IMR-90 (cell line): ENCODE results near the gene ARHGEF17. TPM values are rescaled to one million over a fixed set of nuclear protein-coding genes. Genes with fewer than 3 reads are reported as not detected.

Source experiments
- ATAC-seq: fragments of 200-7000 bp; cut with Tn5 transposase; 2 replicates; pipeline ENCODE4 v1.9.1; 2020; ENCODE audit warnings: low read depth, mild to moderate bottlenecking, moderate library complexity
- BruUV-seq: library from RNA; stranded (reverse); fragments of 400-500 nt; replicated peaks from 2 replicates; lab custom pipeline; 2021; lab: Mats Ljungman, UMichigan
- CTCF ChIA-PET: fragments of 300-600 bp; formaldehyde crosslinking; extraction: SDS; loops from one replicate; lab custom pipeline; 2021; ENCODE audit warnings: antibody characterized with exemption; lab: Yijun Ruan, JAX
- POLR2A ChIA-PET: fragments of 300-600 bp; sonication (Branson Sonifier 250); formaldehyde crosslinking; loops from one replicate; lab custom pipeline; 2022; ENCODE audit warnings: antibody characterized with exemption; ENCODE audit not compliant: unreplicated experiment; lab: Charles Lee
- DNase-seq: peaks from one replicate; pipeline ENCODE4 v3.0.0; 2013
- H2AFZ ChIP-seq: replicated peaks from 2 replicates; pipeline ENCODE3; 2013; ENCODE audit warnings: low read length, mild to moderate bottlenecking; ENCODE audit not compliant: poor library complexity
- H2AK5ac ChIP-seq: 2 replicates; pipeline ENCODE4 v1.6.1; 2013; ENCODE audit warnings: low read depth, low read length, inconsistent platforms
- H2AK9ac ChIP-seq: replicated peaks from 2 replicates; pipeline ENCODE3; 2013; ENCODE audit warnings: mild to moderate bottlenecking, low read depth, low read length, moderate library complexity; ENCODE audit not compliant: poor library complexity
- H2BK120ac ChIP-seq: 2 replicates; pipeline ENCODE4 v1.6.1; 2013; ENCODE audit warnings: low read depth, low read length, inconsistent platforms
- H2BK15ac ChIP-seq: 3 replicates; pipeline ENCODE4 v1.6.1; 2013; ENCODE audit warnings: low read depth, low read length, inconsistent platforms
- H2BK20ac ChIP-seq: 2 replicates; pipeline ENCODE4 v1.6.1; 2013; ENCODE audit warnings: low read depth, mild to moderate bottlenecking, inconsistent platforms, low read length, moderate library complexity
- H2BK5ac ChIP-seq: 2 replicates; pipeline ENCODE4 v1.6.1; 2013; ENCODE audit warnings: mild to moderate bottlenecking, low read depth, low read length, inconsistent platforms; ENCODE audit not compliant: poor library complexity, severe bottlenecking
- H3K14ac ChIP-seq: replicated peaks from 2 replicates; pipeline ENCODE4 v1.6.1; 2013; ENCODE audit warnings: low read depth, low read length, inconsistent platforms
- H3K18ac ChIP-seq: 2 replicates; pipeline ENCODE4 v1.6.1; 2013; ENCODE audit warnings: low read depth, low read length, control low read depth
- H3K23ac ChIP-seq: 2 replicates; pipeline ENCODE4 v1.6.1; 2013; ENCODE audit warnings: low read depth, low read length, inconsistent platforms
- H3K27ac ChIP-seq: 2 replicates; pipeline ENCODE4 v1.5.1; 2013; ENCODE audit warnings: mild to moderate bottlenecking, control low read depth, low read length; ENCODE audit not compliant: insufficient read depth
- H3K27me3 ChIP-seq: 2 replicates; pipeline ENCODE4 v1.6.1; 2013; ENCODE audit warnings: low read length; ENCODE audit not compliant: control insufficient read depth, insufficient read depth
- H3K36me3 ChIP-seq: 2 replicates; pipeline ENCODE4 v1.6.1; 2013; ENCODE audit warnings: low read length, mixed read lengths; ENCODE audit not compliant: control insufficient read depth, insufficient read depth
- H3K4ac ChIP-seq: 2 replicates; pipeline ENCODE4 v1.6.1; 2013; ENCODE audit warnings: low read depth, low read length, inconsistent platforms
- H3K4me1 ChIP-seq: 2 replicates; pipeline ENCODE4 v1.6.1; 2013; ENCODE audit warnings: low read length, mixed read lengths; ENCODE audit not compliant: control insufficient read depth, insufficient read depth
- H3K4me2 ChIP-seq: 2 replicates; pipeline ENCODE4 v1.6.1; 2013; ENCODE audit warnings: low read depth, mild to moderate bottlenecking, control low read depth, low read length, moderate library complexity
- H3K4me3 ChIP-seq: 2 replicates; pipeline ENCODE4 v1.5.1; 2013; ENCODE audit warnings: low read depth, mild to moderate bottlenecking, control low read depth, low read length, moderate library complexity; ENCODE audit not compliant: insufficient read depth
- H3K56ac ChIP-seq: 2 replicates; pipeline ENCODE4 v1.6.1; 2013; ENCODE audit warnings: low read length, inconsistent platforms; ENCODE audit not compliant: insufficient read depth; ENCODE audit errors: extremely low read depth
- H3K79me1 ChIP-seq, 2 experiments: 2 replicates each; pipeline ENCODE4 v1.6.1; 2013; ENCODE audit warnings: low read length in 2 of 2, inconsistent platforms in 1 of 2, low read depth in 1 of 2
- H3K9ac ChIP-seq: 2 replicates; pipeline ENCODE4 v1.6.1; 2013; ENCODE audit warnings: low read depth, low read length, control low read depth
- H3K9me1 ChIP-seq: 2 replicates; pipeline ENCODE4 v1.6.1; 2013; ENCODE audit warnings: low read length, inconsistent platforms; ENCODE audit not compliant: insufficient read depth
- H3K9me3 ChIP-seq: 2 replicates; pipeline ENCODE4 v1.6.1; 2013; ENCODE audit warnings: low read length; ENCODE audit not compliant: control insufficient read depth, insufficient read depth
- H4K20me1 ChIP-seq: 2 replicates; pipeline ENCODE4 v1.6.1; 2013; ENCODE audit warnings: low read length, inconsistent platforms; ENCODE audit not compliant: insufficient read depth
- H4K5ac ChIP-seq: 2 replicates; pipeline ENCODE4 v1.6.1; 2013; ENCODE audit warnings: mild to moderate bottlenecking, low read depth, low read length, control low read depth
- H4K8ac ChIP-seq, 2 experiments: 2 replicates each; pipeline ENCODE4 v1.6.1; 2013; ENCODE audit warnings: low read depth in 2 of 2, low read length in 2 of 2, control low read depth in 1 of 2, inconsistent platforms in 1 of 2
- H4K91ac ChIP-seq: 2 replicates; pipeline ENCODE4 v1.6.1; 2013; ENCODE audit warnings: low read depth, low read length, inconsistent platforms; ENCODE audit not compliant: insufficient read depth
- SMC3 ChIP-seq: fragments of 150-350 bp; IDR thresholded peaks from 2 replicates; pipeline ENCODE4 v1.6.1; 2016; ENCODE audit warnings: low read depth, mild to moderate bottlenecking, antibody characterized with exemption, low read length, moderate library complexity
- WGBS, 2 experiments: methylation state at CpG; one replicate each; pipeline versions ENCODE4 v1.1.5 to v1.1.7; 2013; ENCODE audit warnings: missing lambda C conversion rate in 2 of 2; ENCODE audit not compliant: insufficient read length in 1 of 2; ENCODE audit errors: extremely low coverage in 2 of 2; 5-methylcytosine and 5-hydroxymethylcytosine counted together
- dilution Hi-C: fragments of 300-500 bp; cut with HindIII; formaldehyde crosslinking; loops from one replicate; pipeline ENCODE4 v1.14.3; 2018; ENCODE audit warnings: low sequenced_read_pairs; ENCODE audit not compliant: unreplicated experiment
- in situ Hi-C: fragments of 300-500 bp; cut with MboI; formaldehyde crosslinking; loops from 3 replicates; pipeline ENCODE4 v1.14.3; 2019; ENCODE audit warnings: low sequenced_read_pairs, inconsistent platforms, mixed read lengths
- intact Hi-C: fragments of 100-400 bp; cut with micrococcal nuclease; formaldehyde crosslinking; loops from 2 replicates; pipeline ENCODE4 v1.10.0; 2022
- polyA plus RNA-seq, 3 experiments: library from polyadenylated mRNA; depleted of rRNA; stranded (reverse); fragments of >200 nt; gene quantifications; 2 replicates each; pipeline ENCODE4 v1.2.3, GENCODE V29; 2012; ENCODE audit warnings: low replicate concordance in 1 of 3
- total RNA-seq: library from RNA; depleted of rRNA; stranded (reverse); fragments of >200 nt; gene quantifications from 2 replicates; pipeline ENCODE4 v1.2.3, GENCODE V29; 2012

The ARHGEF17 gene
- total and polyA plus RNA-seq, 2 of the 4 experiments (the other 2 are of a cell fraction), result 21.7 to 97.7 TPM

DNA sequence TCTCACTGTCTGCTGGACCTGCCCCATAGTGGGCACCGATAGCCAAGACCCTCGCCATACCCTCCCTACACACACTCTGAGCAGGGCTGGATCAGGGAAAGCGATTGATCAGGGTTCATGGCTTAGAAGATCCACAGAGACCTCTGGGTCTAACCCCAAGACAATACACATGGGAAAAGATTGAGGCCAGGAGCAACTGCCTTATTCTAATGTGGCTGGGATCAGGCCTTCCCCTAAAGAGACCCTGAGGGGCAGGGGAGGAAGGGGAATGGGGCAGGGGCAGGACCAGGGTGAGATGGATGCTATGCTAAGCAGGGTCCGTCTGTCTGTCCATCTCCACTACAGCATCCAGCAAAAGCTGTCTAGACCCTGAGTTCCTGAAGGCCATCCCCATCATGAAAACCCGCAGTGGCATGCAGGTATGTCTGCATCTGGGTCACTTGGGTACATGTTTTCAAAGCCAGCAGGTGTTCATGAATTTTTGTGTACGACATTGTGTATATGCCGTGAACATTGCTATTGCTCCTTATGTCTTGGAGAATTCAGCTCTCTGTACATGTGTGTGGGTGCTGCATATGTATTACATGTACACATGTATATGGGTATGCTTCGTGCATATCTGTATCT is 52.8 kb downstream of the ARHGEF17 start:
- WGBS, 2 experiments, result 100% methylated on average over 2 of the region's 8 CpGs; no CpG with 5 or more reads in 1 of the 2 experiments
- TF ChIP-seq SMC3, result no peak
- POLR2A ChIA-PET, result no interaction called here

More for the DNA sequence above, 52.8 kb downstream of the ARHGEF17 start:
- H3K9ac ChIP-seq, result no peak overlapping the region
- CTCF ChIA-PET, result interaction anchor here (1.0 to 3.1 kb wide), 4 partner anchors 10 to 71 kb away, joined by 3 to 11 read pairs (median 3); no protein-coding TSS in a partner anchor
- H3K14ac ChIP-seq, result no peak overlapping the region
- no peak overlapping the region for H3K4ac ChIP-seq
- H3K4me2 ChIP-seq, result no peak overlapping the region
- no peak overlapping the region for H2BK15ac ChIP-seq
- peaks cover 10% of the 10 kb centered on the region for H3K9me1 ChIP-seq
- dilution Hi-C loops, result no loop called here
- intact Hi-C loops, result loop anchor here (1.0 kb wide), 1 partner anchor 54 kb away; no protein-coding TSS in a partner anchor
- in situ Hi-C loops, result no loop called here
- H3K23ac ChIP-seq, result no peak overlapping the region
- peak overlapping the region; percentile 3 for H2AK9ac ChIP-seq
- no peak overlapping the region for H3K4me3 ChIP-seq
- H2AK5ac ChIP-seq, result no peak overlapping the region
- no peak overlapping the region for H2AFZ ChIP-seq
- no peak overlapping the region for H3K27ac ChIP-seq
- no peak for DNase-seq
- no peak overlapping the region for H3K18ac ChIP-seq
- peaks cover 92% of the 10 kb centered on the region for H3K36me3 ChIP-seq
- no TSS peak for BruUV-seq
- no peak overlapping the region for H3K56ac ChIP-seq
- peaks cover 32% of the 10 kb centered on the region for H4K20me1 ChIP-seq
- peaks cover 0 to 58% of the 10 kb centered on the region in 2 experiments for H3K79me1 ChIP-seq
- peaks cover 9% of the 10 kb centered on the region; the same call in 1 of the 2 replicates for H3K4me1 ChIP-seq
- H3K9me3 ChIP-seq, result no peaks in the 10 kb centered on the region
- H2BK20ac ChIP-seq, result no peak overlapping the region
- H4K5ac ChIP-seq, result no peak overlapping the region
- ATAC-seq, result no peak
- H4K8ac ChIP-seq, result no peak overlapping the region
- no peaks in the 10 kb centered on the region for H3K27me3 ChIP-seq
- no peak overlapping the region for H2BK120ac ChIP-seq
- H2BK5ac ChIP-seq, result no peak overlapping the region
- H4K91ac ChIP-seq, result no peak overlapping the region
